ENCODE measurements around the gene MTM1.

The MTM1 gene

GRCh38 chrX:150683112-150683511, 114.7 kb downstream of the MTM1 start:
- DNase-seq = no peak

- peak in 1 of 2 experiments; percentile 33 for DNase-seq
Observed at GRCh38 chrX:150683536-150684146, 115.2 kb downstream of the MTM1 start.

- DNase-seq = no peak
Observed at GRCh38 chrX:150688911-150689451, 120.6 kb downstream of the MTM1 start.

DNA sequence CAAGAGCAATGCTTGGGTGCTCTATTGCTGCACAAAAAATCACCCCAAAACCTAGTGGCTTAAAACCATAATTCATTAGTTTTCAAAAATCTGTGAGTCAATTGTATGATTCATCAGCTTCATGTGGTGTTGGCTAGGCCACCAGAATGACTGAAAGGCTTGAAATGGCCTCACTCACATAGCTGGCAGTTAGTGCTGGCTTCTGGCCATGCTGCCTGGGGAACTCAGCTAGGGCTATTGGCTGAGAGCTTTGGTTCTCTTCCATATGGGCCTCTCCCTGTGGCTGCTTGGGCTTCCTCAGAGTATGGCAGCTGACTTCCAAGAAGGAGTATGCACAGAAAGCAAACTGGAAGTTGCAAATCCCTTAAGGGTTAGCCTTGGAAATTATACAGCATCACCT, 121.7 kb downstream of the MTM1 start:
- DNase-seq = no peak

- DNase-seq = no peak
Observed at GRCh38 chrX:150692296-150692695, 123.9 kb downstream of the MTM1 start.

- peak in 1 of 2 experiments; percentile 35 for DNase-seq
Observed at GRCh38 chrX:150692831-150693724, 124.7 kb downstream of the MTM1 start, which contains the start of gene MTMR1. TSS of gene MTMR1 (plus strand) at chrX:150693396. CDS start at chrX:150693531, 135 bp downstream.

GRCh38 chrX:150693725-150694574, 125.5 kb downstream of the MTM1 start:
- peak; percentile 59 to 74 for DNase-seq

DNA sequence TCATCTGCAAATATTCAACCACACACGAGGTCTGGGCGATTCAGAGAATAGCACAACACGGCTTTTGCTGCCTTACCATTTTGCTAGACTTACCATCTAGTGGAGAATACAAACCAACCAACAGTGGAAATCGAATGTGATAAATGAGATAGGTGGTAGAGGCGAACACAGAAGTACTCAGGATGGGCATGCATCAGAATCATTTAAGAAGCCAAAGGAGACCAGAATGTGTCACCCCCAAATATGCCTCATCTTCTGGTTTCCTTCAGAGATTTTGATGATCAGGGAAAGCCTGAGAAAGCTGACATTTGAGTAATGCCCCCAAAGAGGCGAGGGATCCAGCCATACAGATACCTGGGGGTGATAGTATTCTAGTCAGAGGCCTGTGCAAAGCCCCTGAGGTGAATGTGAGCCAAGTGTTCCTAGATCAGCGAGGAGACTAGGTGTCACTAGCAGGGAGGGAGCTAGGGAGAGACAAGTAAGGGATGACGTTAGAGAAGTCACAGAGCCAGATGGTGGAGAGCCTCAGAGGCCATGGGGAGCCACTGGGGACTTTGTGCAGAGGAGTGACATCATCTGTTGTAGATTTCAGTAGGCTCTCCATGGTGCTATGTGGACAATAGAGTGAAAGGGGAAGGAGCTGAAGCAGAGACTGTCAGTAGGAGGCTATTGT, 126.5 kb downstream of the MTM1 start:
- no peak for DNase-seq

DNA sequence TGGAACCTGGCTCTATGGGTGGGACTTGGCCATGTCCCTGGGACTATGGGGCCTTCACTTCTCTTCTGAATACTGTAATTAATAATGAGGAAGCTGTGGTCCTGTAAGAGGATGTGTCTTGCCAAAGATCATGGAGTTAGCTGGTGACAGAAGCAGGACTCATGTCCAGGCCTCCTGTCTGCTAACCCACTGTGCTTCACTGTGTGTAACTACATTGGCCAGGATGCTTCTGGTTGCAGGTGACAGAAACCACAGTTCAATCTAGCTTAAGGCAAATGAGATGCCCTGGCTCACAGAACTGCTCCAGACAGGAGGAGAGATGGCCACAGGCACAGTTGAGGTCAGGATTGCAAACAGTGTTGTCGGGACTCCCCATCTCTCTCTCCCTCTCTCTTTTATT, 127.9 kb downstream of the MTM1 start:
- no peak for DNase-seq

DNA sequence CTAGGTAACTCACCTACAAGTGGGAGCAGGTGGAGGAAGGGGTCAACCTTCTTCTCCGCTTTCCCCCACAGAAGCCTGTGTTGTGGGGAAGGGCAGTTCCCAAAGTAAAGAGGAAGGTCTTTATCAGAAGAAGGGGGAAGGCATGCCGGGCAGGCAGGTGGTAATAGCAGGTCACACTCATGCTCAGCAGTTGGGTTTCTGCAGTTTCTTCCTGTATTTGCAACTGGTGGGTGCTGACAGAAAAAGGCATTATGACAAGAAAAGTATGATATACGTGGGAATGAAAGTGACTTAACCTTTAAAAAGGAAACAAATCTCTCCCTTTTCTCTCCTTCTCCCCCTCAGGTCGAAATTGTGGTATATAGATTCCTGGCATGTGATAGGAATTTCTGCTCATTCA, 128.4 kb downstream of the MTM1 start:
- no peak for DNase-seq

DNA sequence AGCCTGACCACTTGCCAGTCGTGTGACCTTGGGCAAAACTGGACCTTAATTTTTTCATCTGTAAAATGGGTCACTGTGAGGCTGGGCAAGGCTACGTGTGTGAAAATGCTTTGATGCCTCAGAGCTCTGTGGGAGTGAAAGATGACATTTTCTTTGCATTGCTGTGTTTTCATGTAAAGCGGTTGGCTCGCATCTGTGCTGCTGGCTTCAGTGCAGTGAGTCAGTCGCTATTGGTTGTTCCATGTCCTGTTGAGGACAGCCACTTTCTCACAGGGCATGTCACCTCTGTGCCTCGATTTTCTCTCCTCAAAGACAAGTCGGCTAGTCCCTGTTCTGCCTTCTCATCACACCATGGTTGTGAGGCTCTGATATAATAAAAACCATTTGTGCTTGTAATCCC, 129.2 kb downstream of the MTM1 start:
- no peak for DNase-seq

DNA sequence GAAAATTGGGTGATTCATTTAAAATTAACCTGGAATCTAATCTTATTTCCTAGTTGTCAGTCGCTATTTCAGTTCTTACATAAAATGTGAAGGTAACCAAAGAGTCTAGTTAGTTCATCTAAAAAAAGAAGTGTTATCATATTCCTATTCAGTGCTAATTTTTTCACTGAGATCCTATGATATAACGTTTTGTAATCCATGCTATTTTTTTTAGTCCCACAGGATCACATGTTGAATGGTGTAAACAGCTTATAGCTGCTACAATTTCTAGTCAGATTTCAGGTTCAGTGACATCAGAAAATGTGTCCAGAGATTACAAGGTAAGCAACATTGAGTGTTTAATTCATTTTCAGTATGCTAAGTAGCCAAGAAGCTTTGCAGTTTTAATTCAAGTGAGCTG, 130.6 kb downstream of the MTM1 start:
- DNase-seq = no peak

GRCh38 chrX:150700107-150700506, 131.7 kb downstream of the MTM1 start:
- no peak for DNase-seq

DNA sequence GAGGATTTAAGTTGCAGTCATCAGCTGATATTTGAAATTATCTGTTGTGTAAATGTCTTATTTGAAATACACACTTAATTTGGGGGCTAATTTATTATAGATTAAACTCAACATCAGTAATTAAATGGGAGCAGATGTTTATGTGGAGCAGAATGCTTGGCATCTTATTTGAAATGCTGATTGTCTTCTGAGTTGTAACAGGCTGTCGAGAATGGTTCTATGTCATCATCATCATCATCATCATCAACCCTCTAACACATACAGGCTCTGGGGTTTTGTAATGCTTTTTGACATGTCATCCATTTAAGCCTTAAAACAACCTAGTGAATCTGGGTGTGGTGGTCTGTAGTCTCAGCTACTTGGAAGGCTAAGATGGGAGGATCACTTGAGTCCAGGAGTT, 133.0 kb downstream of the MTM1 start:
- no peak for DNase-seq

- DNase-seq = no peak
Observed at GRCh38 chrX:150702966-150703694, 134.7 kb downstream of the MTM1 start.

GRCh38 chrX:150703695-150703974, 135.2 kb downstream of the MTM1 start:
- DNase-seq = no peak

- DNase-seq = no peak
Observed at GRCh38 chrX:150704030-150704613, 135.7 kb downstream of the MTM1 start.

- no peak for DNase-seq
Observed at GRCh38 chrX:150712619-150713018, 144.2 kb downstream of the MTM1 start.

- no peak for DNase-seq
Observed at GRCh38 chrX:150715184-150715583, 146.8 kb downstream of the MTM1 start.

GRCh38 chrX:150719621-150720020, 151.2 kb downstream of the MTM1 start:
- DNase-seq = no peak
